Activated T-helper 9 cell treated with anti-CD3 and anti-CD28 coated beads, Interleukin-2, amount 50 U/mL, for 16 hours (primary cell): ENCODE results near the gene LENG9.
"Not testable (repeated sequence)": the region's sequence is repeated elsewhere in the genome, so short reads cannot be mapped to it uniquely, and the experiment has no call there.

Experiments
- DNase-seq: peaks from one replicate; pipeline ENCODE4 v3.0.0-alpha.2; 2020; ENCODE audit warnings: low read depth

The LENG9 gene

DNA sequence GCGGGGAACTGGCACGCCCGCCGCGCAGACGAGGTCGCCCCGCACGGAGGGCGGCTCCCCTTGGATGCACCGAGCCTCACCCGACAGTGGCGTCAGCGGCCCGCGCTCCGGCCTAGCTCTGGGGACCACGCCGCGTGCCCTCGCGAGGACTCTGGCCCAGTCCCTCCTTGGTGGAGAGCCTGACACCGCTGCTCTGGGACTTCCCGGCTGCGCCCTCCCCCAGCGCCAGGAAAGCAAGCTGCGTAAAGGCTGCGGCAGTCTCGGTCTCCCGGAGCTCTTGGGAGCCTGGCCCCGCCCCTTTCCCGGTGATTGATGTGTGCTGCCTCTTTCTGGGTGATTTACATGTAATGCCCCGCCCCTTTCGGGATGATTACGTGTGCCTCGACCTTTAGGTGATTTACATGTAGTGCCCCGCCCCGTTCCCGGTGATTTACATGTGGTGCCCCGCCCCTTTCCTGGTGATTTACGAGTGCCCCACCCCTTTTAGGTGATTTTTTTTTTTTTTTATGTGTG lies at the start of gene LENG9:
Gene LENG9, minus strand, starts transcription at position 248 of the 513 bp plus-strand sequence. CDS start 252 bp downstream, outside the sequence.
- DNase-seq = peak; percentile 88

DNA sequence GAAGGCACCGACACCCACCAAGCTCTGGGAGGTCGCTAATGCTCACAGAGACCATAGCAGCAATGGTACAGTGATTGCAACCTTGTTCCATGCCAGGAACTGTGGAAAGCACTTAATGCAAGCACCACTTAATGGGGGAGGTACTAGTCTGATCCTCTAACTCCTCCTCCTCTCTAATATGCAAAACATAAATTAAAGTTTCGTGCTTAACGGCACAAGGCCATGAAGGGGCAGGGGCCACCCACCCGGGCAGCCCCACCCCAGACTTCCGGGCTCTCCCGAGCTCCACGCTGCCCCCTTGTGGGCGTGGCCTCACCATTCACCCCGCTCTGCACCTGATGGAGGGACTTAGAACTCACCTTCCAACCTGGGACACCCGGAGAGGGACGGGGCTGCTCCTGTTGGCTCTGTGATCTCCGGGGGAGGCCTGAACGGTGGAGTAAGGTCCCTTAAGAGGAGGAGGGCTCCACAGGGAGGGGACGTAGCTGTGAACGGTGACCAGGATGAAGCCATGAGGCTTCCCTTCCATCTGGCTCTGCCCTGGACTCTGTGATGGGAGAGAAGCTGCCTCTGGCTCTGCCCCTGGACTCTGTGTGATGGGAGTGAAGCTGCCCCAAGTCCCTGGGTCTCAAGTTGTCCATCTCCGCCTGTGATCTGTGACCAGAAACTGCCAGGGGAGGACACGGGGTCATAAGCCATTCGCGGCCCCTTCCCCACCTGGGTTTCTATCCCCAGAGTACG lies 45.8 kb upstream of the LENG9 start:
- DNase-seq = not testable (repeated sequence)

DNA sequence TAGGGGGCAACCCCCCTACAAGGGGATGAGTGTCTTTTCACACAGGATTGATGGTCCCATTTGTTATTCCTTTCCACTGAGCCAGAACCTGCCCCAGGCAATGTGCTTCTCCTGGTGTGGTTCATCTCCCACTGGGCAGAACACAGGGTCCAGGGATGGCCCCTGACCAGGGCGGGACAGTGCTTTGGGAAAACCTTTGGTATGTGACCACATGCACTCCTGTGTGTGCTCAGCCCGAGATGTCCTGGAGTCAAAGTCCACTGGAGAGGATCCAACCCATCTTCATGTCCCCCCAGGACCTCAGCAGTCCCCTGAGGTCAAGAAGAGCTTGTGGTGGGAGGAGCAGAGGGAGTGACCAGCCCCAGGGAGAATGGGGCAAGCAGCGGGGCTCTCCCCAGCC lies 44.9 kb upstream of the LENG9 start:
- not testable (repeated sequence) for DNase-seq

DNA sequence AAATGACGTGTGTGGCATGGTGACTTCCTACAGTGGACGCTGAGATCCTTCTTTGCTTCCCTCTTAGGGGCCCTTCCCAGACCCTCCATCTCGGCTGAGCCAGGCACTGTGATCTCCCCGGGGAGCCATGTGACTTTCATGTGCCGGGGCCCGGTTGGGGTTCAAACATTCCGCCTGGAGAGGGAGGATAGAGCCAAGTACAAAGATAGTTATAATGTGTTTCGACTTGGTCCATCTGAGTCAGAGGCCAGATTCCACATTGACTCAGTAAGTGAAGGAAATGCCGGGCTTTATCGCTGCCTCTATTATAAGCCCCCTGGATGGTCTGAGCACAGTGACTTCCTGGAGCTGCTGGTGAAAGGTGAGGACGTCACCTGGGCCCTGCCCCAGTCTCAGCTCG lies 44.2 kb upstream of the LENG9 start:
- no peak for DNase-seq

GRCh38 chr19:54507038-54507717 lies 43.6 kb upstream of the LENG9 start:
- DNase-seq = not testable (repeated sequence)

DNA sequence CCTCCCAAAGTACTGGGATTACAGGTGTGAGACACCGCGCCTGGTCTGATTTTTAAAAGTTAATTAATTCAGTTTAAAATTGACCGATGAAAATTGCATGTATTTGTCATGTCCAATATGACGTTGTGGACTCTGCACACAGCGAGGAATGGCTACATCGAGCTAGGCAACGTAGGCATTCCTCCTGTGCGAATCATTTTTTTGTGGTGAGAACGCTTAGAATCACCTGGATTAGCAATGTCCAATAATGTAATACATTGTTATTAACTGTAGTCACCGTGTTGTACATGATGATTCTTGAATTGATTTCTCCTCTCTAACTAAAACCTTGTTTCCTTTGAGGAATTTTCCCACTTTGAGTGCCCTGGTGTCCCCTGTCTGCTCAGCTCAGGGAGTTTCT lies 42.5 kb upstream of the LENG9 start:
- no peak for DNase-seq

- not testable (repeated sequence) for DNase-seq
Measured at GRCh38 chr19:54505542-54505941, 42.0 kb upstream of the LENG9 start.

DNA sequence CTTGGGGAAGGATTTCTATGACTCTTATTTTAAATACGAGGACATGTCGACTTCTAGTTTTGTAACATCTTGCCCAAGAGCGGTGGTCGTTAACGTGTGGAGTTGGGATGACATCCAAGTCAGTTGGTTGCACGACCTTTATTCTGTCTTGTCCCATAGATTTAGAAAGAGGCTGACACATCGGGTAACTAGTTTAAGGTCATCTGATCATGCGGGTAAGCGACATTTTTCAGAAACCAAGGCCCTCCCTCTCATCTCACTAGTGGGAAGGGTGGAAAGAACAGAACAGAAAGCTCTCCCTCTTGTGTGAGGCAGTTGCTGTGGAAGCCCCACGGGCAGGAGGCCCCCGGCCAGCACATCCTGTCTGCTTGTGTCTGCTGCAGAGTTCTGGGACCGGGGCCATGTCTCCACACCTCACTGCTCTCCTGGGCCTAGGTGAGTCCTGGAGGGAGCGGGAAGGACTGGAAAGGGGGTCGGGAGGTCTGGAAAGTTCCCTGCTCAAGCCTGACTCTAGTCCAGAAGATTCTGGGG lies 39.0 kb upstream of the LENG9 start, which contains the start of gene LAIR2:
Gene LAIR2, plus strand, starts transcription at position 314 of the 531 bp plus-strand sequence. Its CDS starts 88 bp downstream, at position 402.
- no peak for DNase-seq

GRCh38 chr19:54498451-54498772 lies 34.8 kb upstream of the LENG9 start:
- not testable (repeated sequence) for DNase-seq

- DNase-seq = not testable (repeated sequence)
Measured at GRCh38 chr19:54497747-54498450, 34.3 kb upstream of the LENG9 start.

DNA sequence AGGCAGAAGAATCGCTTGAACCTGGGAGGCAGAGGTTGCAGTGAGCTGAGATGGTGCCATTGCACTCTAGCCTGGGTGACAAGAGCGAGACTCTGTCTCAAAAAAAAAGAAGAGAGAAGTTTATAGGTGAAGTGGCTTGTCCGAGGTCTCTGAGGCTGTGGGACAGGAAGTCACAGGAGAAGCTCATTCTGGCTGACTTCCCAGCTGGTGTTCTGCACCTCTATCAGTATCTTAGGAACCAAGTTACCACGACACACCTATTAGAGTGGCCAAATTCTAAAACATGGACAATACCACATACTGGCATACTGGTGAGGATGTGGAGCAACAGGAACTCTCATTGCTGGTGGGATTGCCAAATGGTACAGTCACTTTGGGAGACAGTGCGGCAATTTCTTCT lies 31.7 kb upstream of the LENG9 start:
- not testable (repeated sequence) for DNase-seq

DNA sequence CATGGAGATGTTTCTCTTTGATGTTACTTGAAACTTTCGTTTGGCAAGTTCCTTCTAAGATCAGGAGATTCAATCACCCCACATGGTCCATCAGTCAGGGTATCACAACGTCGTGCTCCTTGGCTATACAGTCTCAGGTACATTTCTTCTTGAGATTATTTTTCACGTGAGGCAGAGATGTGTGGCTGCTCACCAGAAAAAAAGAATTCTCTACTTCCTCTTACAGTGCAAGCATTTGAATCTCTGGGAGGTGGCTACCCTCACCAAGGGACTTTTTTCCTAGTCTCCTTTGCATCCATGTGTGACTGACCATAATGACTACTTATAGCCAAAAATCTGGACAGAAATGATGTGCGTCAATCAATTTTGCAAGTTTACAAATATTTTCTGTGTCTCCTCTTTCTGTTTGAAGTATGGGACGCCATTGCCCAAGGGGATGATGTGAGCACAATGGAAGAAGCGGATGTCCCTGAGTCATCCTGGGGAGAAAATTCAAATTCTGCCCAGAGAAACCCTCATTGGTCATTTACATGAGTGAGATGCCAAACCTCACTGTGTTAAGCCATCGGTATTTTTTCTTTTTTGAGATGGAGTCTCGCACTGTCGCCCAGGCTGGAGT lies 30.5 kb upstream of the LENG9 start:
- DNase-seq = no peak

- not testable (repeated sequence) for DNase-seq
Measured at GRCh38 chr19:54493056-54493455, 29.5 kb upstream of the LENG9 start.

DNA sequence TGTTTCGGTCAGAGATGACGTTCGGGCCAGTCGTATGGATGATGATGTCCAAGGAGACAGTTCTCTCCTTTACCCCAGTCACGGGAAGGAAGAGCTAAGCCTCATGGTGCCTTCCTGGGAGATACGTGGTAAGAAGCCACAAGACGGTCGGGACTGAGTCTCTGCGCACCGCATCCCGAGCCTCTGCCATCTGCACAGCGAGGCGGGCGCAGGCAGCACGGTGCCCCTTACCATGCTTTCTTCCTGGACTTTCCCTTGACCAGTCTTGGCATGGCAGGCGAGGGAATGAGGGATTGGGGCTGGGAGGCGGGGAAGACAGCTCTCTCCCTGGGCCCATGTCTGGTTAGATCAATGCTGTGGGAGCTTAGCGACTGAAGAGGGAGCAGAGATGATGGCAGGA lies 29.0 kb upstream of the LENG9 start:
- DNase-seq = no peak

DNA sequence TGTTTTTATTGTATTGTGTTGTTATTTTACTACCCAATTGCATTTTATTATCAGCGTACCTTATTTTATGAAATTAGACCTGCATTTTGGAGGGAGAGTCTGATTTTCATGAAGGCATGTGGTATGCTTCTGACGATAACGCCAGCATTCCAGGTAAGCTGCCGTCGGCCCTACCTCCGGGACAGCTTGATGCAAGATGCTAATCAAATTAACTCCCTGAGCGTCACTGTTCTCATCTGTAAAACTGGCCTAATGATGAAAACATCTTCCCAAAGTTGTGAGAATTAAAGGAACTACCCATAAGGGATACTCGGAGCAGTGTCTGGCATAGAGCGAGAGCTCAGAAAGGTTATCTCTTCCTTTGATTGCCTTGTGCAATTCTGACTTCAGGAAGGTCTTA lies 26.2 kb upstream of the LENG9 start:
- no peak for DNase-seq

DNA sequence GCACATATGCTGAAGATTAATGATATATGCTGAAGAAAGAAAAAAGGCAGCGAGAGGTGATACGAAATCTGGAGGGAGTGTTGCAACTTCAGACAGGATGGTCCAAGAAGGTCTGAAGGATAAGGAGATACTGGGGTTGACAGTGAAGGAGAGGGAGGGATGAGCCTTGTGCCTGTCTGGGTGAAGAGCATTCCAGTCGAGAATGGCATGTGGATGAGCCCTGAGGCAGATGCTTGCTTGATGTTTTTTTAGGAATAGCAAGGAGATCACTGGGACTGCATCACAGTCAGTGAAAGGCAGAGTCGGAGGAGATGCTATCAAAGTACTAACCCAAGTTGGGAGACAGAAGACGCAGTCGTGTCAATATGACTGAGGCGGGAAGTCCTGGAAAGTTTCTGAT lies 25.8 kb upstream of the LENG9 start:
- DNase-seq = no peak

- DNase-seq = no peak
Measured at GRCh38 chr19:54485851-54486250, 22.3 kb upstream of the LENG9 start.

GRCh38 chr19:54484451-54484850 lies 20.9 kb upstream of the LENG9 start:
- no peak for DNase-seq

DNA sequence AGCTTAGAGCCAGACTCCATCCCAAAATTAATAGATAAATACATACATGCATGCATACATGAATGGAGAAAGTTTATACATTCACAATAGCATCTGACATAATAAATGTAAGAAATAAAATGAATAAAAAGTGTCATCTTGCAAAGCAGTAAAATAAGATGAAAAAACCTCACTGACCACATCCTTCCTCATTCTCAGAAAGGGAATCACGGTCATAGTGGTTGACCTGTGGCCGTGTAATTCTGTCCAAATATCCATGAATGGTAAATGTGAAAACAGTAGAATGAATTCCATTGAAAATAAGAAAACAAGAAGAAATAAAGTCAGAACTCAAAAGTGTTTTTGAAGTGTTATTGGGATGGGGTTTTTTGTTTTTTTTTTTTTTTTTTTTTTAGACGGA lies 19.3 kb upstream of the LENG9 start:
- DNase-seq = no peak

DNA sequence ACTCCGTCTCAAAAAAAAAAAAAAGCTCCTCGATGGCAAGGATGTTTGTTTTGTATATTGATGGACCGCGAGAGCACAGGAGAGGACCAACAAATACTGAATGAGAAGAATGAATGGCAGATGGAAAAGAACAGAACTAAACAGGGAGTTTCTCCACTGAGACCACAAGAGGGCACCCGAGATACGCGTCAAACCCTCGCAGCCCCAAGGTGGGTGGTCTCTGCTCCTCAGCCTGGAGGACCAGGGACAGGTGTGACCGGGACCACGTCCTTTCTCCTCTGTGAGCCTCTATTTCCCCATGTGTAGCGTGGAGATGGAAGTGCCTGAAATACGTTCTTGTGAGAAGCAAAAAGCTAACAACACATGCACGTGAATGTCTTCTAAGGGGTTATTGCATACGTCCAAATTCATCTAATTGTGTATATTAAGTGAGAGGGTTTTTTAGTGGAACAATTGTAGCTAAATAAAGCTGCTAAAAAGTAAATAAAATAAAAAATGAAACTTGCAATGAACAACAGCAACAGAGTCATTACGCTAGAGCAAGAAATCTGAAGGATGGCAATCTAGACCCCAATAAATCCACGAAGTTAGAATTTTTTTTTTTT lies 17.9 kb upstream of the LENG9 start:
- DNase-seq = no peak

DNA sequence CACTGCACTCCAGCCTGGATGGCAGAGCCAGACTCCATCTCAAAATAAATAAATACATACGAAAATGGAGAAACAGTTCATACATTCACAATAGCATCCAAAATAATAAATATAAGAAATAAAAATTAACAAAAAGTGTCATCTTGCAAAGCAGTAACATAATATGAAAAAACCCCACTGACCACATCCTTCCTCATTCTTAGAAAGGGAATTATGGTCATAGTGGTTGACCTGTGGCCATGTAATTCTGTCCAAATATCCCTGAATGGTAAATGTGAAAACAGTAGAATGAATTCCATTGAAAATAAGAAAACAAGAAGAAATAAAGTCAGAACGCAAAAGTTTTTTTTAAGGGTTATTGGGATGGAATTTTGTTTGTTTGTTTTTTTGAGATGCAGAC lies 16.5 kb upstream of the LENG9 start:
- no peak for DNase-seq
